ENCODE results near the gene FKBP8. TPM values are rescaled to one million over a fixed set of nuclear protein-coding genes. Genes with fewer than 3 reads are reported as not detected.
"Not testable (repeated sequence)": the region's sequence is repeated elsewhere in the genome, so short reads cannot be mapped to it uniquely, and the experiment has no call there.

Gene FKBP8
- total RNA-seq, 1 experiment from 2014 or later: 345 TPM

DNA sequence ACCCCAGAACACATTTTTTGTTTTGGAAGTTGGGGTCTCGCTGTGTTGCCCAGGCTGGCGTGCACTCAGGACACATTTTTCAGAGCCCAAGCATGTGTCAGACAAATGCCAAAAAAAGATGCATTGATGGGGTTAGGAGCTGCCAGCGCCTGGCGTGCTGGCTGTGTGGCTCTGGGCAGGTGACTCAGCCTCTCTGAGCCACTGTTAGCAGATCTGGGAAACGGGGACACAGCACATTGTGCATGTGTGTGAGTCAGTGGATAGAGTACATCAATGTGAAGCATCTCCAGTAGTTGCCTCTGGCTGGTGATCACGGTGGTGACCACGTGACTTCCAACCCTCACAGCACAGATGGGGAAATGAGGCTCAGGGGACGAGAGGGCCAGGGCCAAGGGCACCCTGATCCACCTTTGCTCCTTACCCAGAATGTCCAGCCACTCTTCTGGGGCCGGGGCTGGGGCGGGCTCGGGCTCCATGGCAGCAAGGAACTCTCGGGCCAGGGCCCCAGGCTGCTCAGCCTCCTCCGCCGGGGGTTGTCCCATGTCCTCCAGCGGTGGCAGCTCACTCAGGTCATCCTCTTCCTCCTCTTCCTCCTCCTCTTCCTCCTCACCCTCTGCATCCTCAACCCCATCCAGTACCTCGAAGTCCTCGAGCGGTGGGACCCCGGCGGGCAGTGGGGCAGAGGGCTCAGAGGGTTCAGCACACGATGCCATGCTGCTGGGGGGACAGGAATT is 1.9 kb downstream of the FKBP8 start:
- ATAC-seq (no peak), DNase-seq (ENCODE audit: low spot score) (no peak)
- Mint-ChIP-seq H3K27ac (no peak overlapping the region), H3K4me3 (no peak overlapping the region; the same call in 1 of the 2 replicates), H3K4me1 (peaks cover 16% of the 10 kb centered on the region), H3K36me3 (peaks cover 34% of the 10 kb centered on the region), H3K27me3 (ENCODE audit: low read depth) (no peaks in the 10 kb centered on the region), H3K9me3 (no peaks in the 10 kb centered on the region)
- POLR2A ChIA-PET: interaction anchor here (1.0 kb wide), 1 partner anchor 19 kb away, joined by 3 read pairs; no protein-coding TSS in a partner anchor
- CTCF ChIA-PET: interaction anchor here (1.0 to 1.1 kb wide), 2 partner anchors 21 to 30 kb away, joined by 3 to 4 read pairs; partner anchors contain the start of gene UBA52
- TF ChIP-seq, protein P1, sequence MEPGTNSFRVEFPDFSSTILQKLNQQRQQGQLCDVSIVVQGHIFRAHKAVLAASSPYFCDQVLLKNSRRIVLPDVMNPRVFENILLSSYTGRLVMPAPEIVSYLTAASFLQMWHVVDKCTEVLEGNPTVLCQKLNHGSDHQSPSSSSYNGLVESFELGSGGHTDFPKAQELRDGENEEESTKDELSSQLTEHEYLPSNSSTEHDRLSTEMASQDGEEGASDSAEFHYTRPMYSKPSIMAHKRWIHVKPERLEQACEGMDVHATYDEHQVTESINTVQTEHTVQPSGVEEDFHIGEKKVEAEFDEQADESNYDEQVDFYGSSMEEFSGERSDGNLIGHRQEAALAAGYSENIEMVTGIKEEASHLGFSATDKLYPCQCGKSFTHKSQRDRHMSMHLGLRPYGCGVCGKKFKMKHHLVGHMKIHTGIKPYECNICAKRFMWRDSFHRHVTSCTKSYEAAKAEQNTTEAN (CRISPR knock-in tag; IDR thresholded peaks at IDR 0.05): no peak
- TF ChIP-seq RELA (CRISPR knock-in tag; IDR thresholded peaks at IDR 0.05; ENCODE audit: borderline replicate concordance): no peak
- TF ChIP-seq, protein P2, sequence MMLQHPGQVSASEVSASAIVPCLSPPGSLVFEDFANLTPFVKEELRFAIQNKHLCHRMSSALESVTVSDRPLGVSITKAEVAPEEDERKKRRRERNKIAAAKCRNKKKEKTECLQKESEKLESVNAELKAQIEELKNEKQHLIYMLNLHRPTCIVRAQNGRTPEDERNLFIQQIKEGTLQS (CRISPR knock-in tag; conservative IDR thresholded peaks at IDR 0.05): no peak
- TF ChIP-seq ZNF396 (CRISPR knock-in tag; IDR thresholded peaks at IDR 0.05; ENCODE audit: borderline replicate concordance): no peak
- TF ChIP-seq, protein P3, sequence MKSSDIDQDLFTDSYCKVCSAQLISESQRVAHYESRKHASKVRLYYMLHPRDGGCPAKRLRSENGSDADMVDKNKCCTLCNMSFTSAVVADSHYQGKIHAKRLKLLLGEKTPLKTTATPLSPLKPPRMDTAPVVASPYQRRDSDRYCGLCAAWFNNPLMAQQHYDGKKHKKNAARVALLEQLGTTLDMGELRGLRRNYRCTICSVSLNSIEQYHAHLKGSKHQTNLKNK (CRISPR knock-in tag; IDR thresholded peaks at IDR 0.05): no peak
- TF ChIP-seq TEAD1 (CRISPR knock-in tag; IDR thresholded peaks at IDR 0.05): no peak
- TF ChIP-seq, protein P4, sequence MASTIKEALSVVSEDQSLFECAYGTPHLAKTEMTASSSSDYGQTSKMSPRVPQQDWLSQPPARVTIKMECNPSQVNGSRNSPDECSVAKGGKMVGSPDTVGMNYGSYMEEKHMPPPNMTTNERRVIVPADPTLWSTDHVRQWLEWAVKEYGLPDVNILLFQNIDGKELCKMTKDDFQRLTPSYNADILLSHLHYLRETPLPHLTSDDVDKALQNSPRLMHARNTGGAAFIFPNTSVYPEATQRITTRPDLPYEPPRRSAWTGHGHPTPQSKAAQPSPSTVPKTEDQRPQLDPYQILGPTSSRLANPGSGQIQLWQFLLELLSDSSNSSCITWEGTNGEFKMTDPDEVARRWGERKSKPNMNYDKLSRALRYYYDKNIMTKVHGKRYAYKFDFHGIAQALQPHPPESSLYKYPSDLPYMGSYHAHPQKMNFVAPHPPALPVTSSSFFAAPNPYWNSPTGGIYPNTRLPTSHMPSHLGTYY (CRISPR knock-in tag; IDR thresholded peaks at IDR 0.05): no peak
- no peak for TF ChIP-seq ZBTB21 (CRISPR knock-in tag; IDR thresholded peaks at IDR 0.05; ENCODE audit: borderline replicate concordance)
- TF ChIP-seq ZNF121 (CRISPR knock-in tag; IDR thresholded peaks at IDR 0.05): 0 out of 2 replicates have a peak, but pooled peaks have one; percentile 72

DNA sequence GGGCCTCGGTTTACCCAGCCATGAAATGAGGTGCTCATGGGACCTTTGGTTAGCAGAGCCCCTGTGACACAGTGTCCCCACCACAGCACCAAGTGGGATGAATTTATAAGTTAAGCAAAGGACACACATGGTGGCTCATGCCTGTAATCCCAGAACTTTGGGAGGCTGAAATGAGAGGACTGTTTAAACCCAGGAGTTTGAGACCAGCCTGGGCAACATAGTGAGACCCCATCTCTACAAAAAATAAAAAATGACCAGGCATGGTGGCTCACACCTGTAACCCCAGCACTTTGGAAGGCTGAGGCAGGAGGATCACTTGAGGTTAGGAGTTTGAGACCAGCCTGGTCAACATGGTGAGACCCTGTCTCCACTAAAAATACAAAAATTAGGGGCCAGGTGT is 3.2 kb downstream of the FKBP8 start:
- H3K27me3 Mint-ChIP-seq (ENCODE audit: low read depth); H3K9me3 Mint-ChIP-seq; CTCF ChIA-PET; DNase-seq (ENCODE audit: low spot score); POLR2A ChIA-PET; ATAC-seq; H3K27ac Mint-ChIP-seq; H3K4me3 Mint-ChIP-seq: not testable (repeated sequence)
- H3K4me1 Mint-ChIP-seq: peaks cover 16% of the 10 kb centered on the region
- peaks cover 44% of the 10 kb centered on the region for H3K36me3 Mint-ChIP-seq

DNA sequence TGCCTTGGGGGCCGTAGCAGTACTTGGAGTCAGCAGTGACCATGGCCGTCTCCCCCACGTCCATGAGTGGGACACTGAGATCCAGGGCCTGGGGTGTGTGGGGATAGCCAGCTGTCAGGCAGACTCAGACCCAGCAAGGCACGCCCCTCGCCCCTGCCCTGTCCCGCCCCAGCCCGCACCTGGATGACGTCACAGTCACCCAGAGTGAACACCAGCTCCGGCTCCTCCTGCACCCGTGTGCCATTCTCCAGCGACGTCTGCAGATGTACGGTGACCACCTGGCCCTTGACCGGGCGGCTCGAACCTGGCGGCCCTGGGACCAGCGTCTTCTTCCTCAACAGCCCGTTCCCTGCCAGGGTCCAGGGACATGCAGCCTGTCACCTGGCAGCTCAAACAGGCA is 4.0 kb downstream of the FKBP8 start:
- Mint-ChIP-seq H3K36me3 (peaks cover 47% of the 10 kb centered on the region), H3K4me1 (peaks cover 13% of the 10 kb centered on the region), H3K9me3 (no peaks in the 10 kb centered on the region), H3K27me3 (ENCODE audit: low read depth) (no peaks in the 10 kb centered on the region), H3K4me3 (no peak overlapping the region), H3K27ac (no peak overlapping the region)
- ChIA-PET CTCF (interaction anchor here (0.6 to 1.1 kb wide), 2 partner anchors 19 to 37 kb away, joined by 4 read pairs; no protein-coding TSS in a partner anchor), POLR2A (no interaction called here)
- TF ChIP-seq HMGA2 (CRISPR knock-in tag; IDR thresholded peaks at IDR 0.05) (no peak), PRRX2 (CRISPR knock-in tag; IDR thresholded peaks at IDR 0.05) (no peak), ZNF416 (CRISPR knock-in tag; IDR thresholded peaks at IDR 0.05) (no peak)
- no peak for DNase-seq (ENCODE audit: low spot score)
- no peak for ATAC-seq

DNA sequence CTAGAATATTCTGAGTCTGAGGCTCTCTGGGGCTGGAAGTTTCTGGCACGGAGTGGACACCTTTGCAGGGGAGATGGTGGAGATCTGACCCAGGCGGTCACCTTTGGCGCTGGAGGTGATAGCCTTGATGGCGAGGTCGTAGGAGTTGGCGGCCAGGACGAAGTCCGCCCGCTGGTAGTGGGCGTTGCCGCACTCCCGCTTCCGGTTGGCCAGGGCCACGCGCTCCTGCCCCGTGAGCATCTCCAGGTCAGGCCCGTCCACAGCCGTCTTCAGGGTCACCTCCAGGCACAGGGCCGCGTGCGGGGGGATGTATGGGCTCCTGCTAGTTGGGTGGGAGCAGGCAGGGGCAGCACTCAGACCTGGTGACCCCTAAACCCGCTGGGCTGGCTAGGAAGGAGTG is 5.3 kb downstream of the FKBP8 start:
- H3K4me3 Mint-ChIP-seq: no peak overlapping the region
- no peaks in the 10 kb centered on the region for H3K9me3 Mint-ChIP-seq
- peaks cover 6% of the 10 kb centered on the region; the same call in 1 of the 2 replicates for H3K4me1 Mint-ChIP-seq
- no peak overlapping the region for H3K27ac Mint-ChIP-seq
- H3K36me3 Mint-ChIP-seq: peaks cover 51% of the 10 kb centered on the region
- H3K27me3 Mint-ChIP-seq (ENCODE audit: low read depth): no peaks in the 10 kb centered on the region
- DNase-seq (ENCODE audit: low spot score) (no peak), ATAC-seq (no peak)
- ChIA-PET CTCF (interaction anchor here (0.5 to 1.1 kb wide), 2 partner anchors 18 to 115 kb away, joined by 4 read pairs; no protein-coding TSS in a partner anchor), POLR2A (interaction anchor here (1.2 kb wide), 1 partner anchor 15 kb away, joined by 3 read pairs; no protein-coding TSS in a partner anchor)
- TF ChIP-seq, protein P5, sequence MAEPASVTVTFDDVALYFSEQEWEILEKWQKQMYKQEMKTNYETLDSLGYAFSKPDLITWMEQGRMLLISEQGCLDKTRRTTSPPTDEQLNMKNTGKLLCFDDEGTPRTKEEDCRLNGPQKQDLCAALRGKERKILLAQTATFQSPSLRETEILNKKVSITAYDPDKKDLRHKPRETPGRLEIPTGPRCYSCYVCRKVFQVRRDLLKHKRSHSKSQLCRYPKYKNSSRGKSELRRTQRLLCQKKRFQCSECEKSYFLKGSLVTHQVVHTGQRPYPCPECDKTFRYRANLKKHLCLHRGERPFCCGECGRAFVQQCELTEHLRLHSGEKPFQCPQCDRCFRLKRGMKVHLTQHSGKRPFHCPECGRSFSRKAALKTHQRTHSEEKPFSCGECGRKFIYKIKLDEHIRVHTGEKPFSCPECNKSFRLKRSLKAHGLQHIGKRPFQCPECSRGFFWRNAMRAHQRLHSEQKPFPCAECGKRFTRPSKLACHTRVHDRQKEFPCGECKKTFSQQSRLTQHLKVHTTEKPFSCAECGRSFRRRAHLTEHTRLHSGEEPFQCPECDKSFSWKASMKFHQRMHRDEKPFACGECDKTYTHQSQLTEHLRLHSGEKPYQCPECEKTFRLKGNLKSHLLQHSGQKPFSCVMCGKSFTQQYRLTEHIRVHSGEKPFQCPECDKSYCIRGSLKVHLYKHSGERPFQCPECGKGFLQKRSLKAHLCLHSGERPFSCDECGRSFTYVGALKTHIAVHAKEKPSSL (CRISPR knock-in tag; conservative IDR thresholded peaks at IDR 0.05): no peak
- TF ChIP-seq, protein P6, sequence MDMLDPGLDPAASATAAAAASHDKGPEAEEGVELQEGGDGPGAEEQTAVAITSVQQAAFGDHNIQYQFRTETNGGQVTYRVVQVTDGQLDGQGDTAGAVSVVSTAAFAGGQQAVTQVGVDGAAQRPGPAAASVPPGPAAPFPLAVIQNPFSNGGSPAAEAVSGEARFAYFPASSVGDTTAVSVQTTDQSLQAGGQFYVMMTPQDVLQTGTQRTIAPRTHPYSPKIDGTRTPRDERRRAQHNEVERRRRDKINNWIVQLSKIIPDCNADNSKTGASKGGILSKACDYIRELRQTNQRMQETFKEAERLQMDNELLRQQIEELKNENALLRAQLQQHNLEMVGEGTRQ (CRISPR knock-in tag; IDR thresholded peaks at IDR 0.05): no peak
- TF ChIP-seq, protein P7, sequence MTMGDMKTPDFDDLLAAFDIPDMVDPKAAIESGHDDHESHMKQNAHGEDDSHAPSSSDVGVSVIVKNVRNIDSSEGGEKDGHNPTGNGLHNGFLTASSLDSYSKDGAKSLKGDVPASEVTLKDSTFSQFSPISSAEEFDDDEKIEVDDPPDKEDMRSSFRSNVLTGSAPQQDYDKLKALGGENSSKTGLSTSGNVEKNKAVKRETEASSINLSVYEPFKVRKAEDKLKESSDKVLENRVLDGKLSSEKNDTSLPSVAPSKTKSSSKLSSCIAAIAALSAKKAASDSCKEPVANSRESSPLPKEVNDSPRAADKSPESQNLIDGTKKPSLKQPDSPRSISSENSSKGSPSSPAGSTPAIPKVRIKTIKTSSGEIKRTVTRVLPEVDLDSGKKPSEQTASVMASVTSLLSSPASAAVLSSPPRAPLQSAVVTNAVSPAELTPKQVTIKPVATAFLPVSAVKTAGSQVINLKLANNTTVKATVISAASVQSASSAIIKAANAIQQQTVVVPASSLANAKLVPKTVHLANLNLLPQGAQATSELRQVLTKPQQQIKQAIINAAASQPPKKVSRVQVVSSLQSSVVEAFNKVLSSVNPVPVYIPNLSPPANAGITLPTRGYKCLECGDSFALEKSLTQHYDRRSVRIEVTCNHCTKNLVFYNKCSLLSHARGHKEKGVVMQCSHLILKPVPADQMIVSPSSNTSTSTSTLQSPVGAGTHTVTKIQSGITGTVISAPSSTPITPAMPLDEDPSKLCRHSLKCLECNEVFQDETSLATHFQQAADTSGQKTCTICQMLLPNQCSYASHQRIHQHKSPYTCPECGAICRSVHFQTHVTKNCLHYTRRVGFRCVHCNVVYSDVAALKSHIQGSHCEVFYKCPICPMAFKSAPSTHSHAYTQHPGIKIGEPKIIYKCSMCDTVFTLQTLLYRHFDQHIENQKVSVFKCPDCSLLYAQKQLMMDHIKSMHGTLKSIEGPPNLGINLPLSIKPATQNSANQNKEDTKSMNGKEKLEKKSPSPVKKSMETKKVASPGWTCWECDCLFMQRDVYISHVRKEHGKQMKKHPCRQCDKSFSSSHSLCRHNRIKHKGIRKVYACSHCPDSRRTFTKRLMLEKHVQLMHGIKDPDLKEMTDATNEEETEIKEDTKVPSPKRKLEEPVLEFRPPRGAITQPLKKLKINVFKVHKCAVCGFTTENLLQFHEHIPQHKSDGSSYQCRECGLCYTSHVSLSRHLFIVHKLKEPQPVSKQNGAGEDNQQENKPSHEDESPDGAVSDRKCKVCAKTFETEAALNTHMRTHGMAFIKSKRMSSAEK (CRISPR knock-in tag; IDR thresholded peaks at IDR 0.05; ENCODE audit: borderline replicate concordance): no peak

Data from WTC11 (cell line).